Cardiac muscle cell (in vitro differentiated cells and primary cell): ENCODE measurements around the gene ACSS3. TPM values are rescaled to one million over a fixed set of nuclear protein-coding genes. Genes with fewer than 3 reads are reported as not detected.

ENCODE experiments used
- DNase-seq, 2 donors: peaks; one replicate each; pipeline versions ENCODE4 v3.0.0 to v3.0.0-alpha.2; 2010 to 2017; ENCODE audit warnings: low read depth in 1 of 2, low spot score in 1 of 2
- H3K27ac ChIP-seq: fragments of 200-600 bp; sonication (generic); 2 replicates; pipeline ENCODE4 v1.5.1; 2016
- H3K27me3 ChIP-seq: fragments of 200-600 bp; sonication (generic); 2 replicates; pipeline ENCODE4 v1.6.0; 2016; ENCODE audit warnings: control low read depth
- H3K36me3 ChIP-seq: fragments of 200-600 bp; sonication (generic); 2 replicates; pipeline ENCODE4 v1.5.1; 2016; ENCODE audit warnings: control low read depth
- H3K4me1 ChIP-seq: fragments of 200-600 bp; sonication (generic); 2 replicates; pipeline ENCODE4 v1.8.1; 2017; ENCODE audit warnings: low read depth, mild to moderate bottlenecking, mixed run types
- H3K4me3 ChIP-seq: fragments of 200-600 bp; sonication (generic); 2 replicates; pipeline ENCODE4 v1.5.1; 2016; ENCODE audit warnings: mild to moderate bottlenecking
- H3K9me3 ChIP-seq: fragments of 200-600 bp; sonication (generic); 2 replicates; pipeline ENCODE4 v1.5.1; 2017; ENCODE audit warnings: low read depth, mild to moderate bottlenecking, control low read depth
- polyA plus RNA-seq: library from polyadenylated mRNA; unstranded; fragments of >200 nt; fragmentation: Nextera tagmentation; extraction: Ambion mirVana; gene quantifications from 2 replicates; pipeline ENCODE4 v1.2.1, GENCODE V29; 2016
- total RNA-seq: library from RNA; depleted of rRNA; stranded (reverse); fragments of >200 nt; gene quantifications from 2 replicates; pipeline ENCODE4 v1.2.3, GENCODE V29; 2016
- TF ChIP-seq, protein P1 (sequence below): IDR thresholded peaks from 2 replicates; pipeline ENCODE4 v1.5.1; 2012; ENCODE audit warnings: low read depth, mild to moderate bottlenecking, low read length

Gene ACSS3
- total and polyA plus RNA-seq, 2 experiments from 2014 or later, result 15.9 to 32.4 TPM

DNA sequence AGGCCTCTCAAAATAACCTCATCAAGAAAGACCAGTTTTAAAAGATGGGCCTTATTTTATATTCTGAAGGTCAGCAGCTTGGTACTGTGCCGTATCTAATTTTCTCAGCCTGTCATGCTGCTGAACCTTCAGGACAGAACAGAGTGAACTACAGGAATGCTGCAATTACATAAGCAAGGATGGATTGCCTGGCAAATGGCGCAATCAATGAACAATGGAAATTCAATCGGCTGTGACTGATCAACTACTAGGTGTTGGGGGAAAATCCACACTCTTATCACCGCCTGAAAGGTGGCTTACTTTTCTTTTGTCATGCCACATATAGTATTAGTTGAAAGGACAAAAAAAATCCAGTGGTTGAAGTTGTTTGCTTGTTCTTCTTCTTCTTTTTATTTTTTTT lies 8.5 kb downstream of the ACSS3 start:
- DNase-seq, result peak in 1 of 2 donors; percentile 25
- Histone ChIP-seq H3K36me3 (no peaks in the 10 kb centered on the region), H3K4me3 (no peak overlapping the region), H3K4me1 (peaks cover 26% of the 10 kb centered on the region), H3K27me3 (no peaks in the 10 kb centered on the region), H3K9me3 (no peaks in the 10 kb centered on the region), H3K27ac (no peak overlapping the region)
- TF ChIP-seq, protein P1, sequence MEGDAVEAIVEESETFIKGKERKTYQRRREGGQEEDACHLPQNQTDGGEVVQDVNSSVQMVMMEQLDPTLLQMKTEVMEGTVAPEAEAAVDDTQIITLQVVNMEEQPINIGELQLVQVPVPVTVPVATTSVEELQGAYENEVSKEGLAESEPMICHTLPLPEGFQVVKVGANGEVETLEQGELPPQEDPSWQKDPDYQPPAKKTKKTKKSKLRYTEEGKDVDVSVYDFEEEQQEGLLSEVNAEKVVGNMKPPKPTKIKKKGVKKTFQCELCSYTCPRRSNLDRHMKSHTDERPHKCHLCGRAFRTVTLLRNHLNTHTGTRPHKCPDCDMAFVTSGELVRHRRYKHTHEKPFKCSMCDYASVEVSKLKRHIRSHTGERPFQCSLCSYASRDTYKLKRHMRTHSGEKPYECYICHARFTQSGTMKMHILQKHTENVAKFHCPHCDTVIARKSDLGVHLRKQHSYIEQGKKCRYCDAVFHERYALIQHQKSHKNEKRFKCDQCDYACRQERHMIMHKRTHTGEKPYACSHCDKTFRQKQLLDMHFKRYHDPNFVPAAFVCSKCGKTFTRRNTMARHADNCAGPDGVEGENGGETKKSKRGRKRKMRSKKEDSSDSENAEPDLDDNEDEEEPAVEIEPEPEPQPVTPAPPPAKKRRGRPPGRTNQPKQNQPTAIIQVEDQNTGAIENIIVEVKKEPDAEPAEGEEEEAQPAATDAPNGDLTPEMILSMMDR, result no peak

DNA sequence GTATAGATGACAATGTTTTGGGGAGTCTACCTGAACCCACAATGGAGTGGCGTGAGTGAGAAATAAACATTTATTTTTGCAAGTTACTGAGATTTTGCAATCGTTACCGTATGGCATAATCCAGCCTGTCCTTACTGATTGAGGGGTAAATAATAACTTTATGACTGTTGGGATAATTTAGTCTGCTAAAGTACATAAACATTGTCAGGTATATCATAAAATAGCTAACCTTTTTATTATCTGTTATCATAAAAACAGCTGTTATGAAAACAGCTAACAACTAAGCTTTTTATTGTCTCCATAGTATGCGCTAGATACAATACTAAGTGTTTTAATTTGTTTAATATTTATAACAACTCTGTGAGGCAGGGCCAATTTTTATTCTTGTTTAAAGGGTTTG lies 10.3 kb downstream of the ACSS3 start:
- TF ChIP-seq, protein P1, result no peak
- peaks cover 26% of the 10 kb centered on the region for H3K4me1 ChIP-seq
- no peak for DNase-seq
- H3K36me3 ChIP-seq, result no peaks in the 10 kb centered on the region
- no peaks in the 10 kb centered on the region for H3K27me3 ChIP-seq
- no peak overlapping the region for H3K27ac ChIP-seq
- H3K4me3 ChIP-seq, result no peak overlapping the region
- H3K9me3 ChIP-seq, result no peaks in the 10 kb centered on the region

DNA sequence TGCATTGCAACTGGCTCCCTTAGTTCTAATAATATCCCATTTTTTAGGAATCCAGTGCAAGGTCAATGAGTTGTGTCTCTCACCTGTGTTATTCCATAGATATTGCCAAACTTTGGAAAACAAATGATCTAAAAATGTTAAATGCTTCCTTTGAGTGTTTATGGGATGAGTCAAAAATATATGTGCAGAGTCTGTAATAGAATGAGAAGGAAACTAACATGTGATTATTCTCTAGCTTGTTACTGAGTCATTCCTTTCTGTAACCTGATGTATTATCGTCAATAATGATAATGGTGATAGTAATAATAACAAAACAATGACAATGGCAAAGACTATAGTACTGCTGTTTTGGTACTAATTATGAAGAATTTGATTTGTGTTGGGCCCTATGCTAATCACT lies 11.5 kb downstream of the ACSS3 start:
- H3K4me3 ChIP-seq, result no peak overlapping the region
- no peaks in the 10 kb centered on the region for H3K9me3 ChIP-seq
- no peaks in the 10 kb centered on the region for H3K36me3 ChIP-seq
- TF ChIP-seq, protein P1, result no peak
- no peaks in the 10 kb centered on the region for H3K27me3 ChIP-seq
- no peak for DNase-seq
- peaks cover 25% of the 10 kb centered on the region for H3K4me1 ChIP-seq
- no peak overlapping the region for H3K27ac ChIP-seq

DNA sequence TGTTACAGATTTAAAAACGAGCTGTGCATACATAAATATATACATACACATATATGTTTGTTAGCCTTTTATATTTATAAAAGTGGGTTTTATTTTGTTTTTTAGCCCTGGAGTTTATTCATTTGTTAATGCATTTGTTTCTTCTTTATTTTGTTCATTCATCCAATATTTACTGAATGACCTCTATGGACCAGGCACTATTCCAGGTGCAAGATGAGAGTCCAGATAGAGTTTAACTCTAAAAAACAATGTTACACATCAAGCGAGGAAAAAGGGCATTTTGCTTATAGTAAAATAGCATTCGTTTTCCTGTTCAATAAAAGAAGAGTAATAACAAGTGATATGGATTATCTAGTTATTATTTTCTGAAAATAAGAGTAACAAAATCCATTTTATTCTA lies 14.2 kb downstream of the ACSS3 start:
- Histone ChIP-seq H3K36me3 (no peaks in the 10 kb centered on the region), H3K27ac (no peak overlapping the region), H3K4me3 (no peak overlapping the region), H3K9me3 (no peaks in the 10 kb centered on the region), H3K4me1 (peaks cover 15% of the 10 kb centered on the region), H3K27me3 (no peaks in the 10 kb centered on the region)
- DNase-seq, result no peak
- TF ChIP-seq, protein P1, result no peak

DNA sequence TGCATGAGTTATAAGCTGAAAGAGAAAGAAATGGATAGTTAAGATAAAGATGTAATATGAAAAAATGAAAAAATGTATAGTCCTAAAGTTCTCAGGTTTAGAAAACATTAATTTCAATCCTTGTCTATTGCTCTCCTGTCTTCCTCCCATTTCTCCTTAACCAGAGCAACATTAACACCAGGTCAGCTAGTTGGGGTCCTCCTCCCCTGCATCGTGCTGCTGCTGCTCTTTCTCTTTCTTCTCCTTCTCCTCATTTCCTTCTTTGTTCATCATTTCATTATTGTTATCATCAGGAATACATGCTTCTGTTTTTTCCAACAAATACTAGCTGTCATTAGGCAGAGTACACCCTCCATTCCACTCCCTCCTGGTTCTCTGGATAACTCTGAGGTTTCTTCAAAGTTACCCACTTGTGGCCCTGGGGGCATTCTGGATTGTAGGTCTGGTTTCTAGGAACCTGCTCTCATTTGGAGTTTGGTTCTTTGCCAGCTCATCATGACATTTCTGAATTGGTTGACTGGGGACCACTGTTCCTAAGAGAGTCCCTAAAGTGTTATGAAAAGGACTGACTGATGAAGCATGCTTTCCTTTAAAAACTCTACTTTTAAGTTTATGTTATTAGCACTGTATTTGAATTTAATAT lies 17.0 kb downstream of the ACSS3 start:
- TF ChIP-seq, protein P1, result no peak
- Histone ChIP-seq H3K4me1 (peaks cover 3% of the 10 kb centered on the region), H3K4me3 (no peak overlapping the region), H3K27me3 (no peaks in the 10 kb centered on the region), H3K36me3 (no peaks in the 10 kb centered on the region), H3K27ac (no peak overlapping the region), H3K9me3 (no peaks in the 10 kb centered on the region)
- no peak for DNase-seq
